GM19099 (cell line): ENCODE data around the gene ADAMTS2.

Source experiments
- POLR2A ChIP-seq: IDR thresholded peaks from 3 replicates; pipeline ENCODE4 v1.6.1; 2011; ENCODE audit warnings: low read depth; ENCODE audit not compliant: insufficient read length; ENCODE audit errors: extremely low read depth

Gene ADAMTS2

DNA sequence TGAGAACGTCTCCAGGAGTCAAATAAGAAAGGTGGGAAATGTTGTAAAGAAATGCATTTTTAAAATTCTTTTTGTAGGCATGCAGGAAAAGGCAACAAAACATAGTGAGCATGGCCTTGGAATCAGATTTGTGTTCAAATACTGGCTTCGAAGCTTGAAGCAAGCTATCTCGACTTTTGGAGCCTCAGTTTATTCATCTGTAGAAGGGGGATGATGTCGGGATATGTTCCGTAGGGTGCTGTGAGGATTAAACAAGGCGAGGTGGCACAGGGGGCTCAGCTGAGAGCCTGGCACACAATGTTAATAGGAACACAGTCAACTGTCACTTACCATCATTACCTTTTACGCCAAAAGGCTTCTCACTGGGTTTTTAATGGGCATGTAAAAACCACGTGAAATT, 4.8 kb downstream of the ADAMTS2 start:
- TF ChIP-seq POLR2A, result no peak

DNA sequence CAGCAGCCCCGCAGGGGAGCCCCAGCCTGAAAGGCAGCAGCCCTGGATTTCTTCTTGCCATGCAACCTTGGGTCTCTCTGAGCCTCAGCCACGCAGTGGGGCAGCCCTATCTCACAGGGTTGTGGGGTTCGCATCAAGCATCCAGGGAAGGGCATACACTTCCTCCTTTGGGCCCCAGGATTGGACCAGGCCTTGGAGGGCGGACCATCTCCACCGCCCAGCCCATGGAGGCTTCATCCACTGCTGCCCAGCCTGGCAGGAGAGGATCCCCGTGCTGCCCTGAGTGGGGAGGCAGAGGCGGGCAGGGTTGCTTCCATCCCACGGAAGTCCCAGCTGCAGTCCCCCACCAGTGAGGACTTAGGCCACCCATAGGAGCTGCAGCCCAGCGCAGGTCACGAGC, 5.3 kb downstream of the ADAMTS2 start:
- no peak for TF ChIP-seq POLR2A

DNA sequence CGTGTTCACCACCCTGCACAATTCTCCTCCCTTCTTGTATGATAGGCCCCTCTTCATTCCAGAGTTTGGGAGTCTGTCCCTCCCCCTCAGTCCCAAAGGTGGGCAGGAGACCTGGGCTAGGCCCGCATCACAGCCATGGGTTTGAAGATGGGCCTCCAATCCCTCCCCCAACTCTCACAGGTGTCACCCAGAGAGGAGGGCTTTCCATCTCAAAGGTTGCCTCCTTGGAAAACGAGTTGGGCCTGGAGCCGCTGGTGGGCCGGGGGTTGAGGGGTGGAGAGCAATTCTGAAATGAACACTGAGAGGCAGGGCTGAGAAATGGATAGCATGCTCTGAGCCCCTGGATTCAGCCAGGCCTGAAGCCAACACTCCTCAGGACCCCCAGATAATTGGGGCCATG, 6.2 kb downstream of the ADAMTS2 start:
- TF ChIP-seq POLR2A, result no peak

DNA sequence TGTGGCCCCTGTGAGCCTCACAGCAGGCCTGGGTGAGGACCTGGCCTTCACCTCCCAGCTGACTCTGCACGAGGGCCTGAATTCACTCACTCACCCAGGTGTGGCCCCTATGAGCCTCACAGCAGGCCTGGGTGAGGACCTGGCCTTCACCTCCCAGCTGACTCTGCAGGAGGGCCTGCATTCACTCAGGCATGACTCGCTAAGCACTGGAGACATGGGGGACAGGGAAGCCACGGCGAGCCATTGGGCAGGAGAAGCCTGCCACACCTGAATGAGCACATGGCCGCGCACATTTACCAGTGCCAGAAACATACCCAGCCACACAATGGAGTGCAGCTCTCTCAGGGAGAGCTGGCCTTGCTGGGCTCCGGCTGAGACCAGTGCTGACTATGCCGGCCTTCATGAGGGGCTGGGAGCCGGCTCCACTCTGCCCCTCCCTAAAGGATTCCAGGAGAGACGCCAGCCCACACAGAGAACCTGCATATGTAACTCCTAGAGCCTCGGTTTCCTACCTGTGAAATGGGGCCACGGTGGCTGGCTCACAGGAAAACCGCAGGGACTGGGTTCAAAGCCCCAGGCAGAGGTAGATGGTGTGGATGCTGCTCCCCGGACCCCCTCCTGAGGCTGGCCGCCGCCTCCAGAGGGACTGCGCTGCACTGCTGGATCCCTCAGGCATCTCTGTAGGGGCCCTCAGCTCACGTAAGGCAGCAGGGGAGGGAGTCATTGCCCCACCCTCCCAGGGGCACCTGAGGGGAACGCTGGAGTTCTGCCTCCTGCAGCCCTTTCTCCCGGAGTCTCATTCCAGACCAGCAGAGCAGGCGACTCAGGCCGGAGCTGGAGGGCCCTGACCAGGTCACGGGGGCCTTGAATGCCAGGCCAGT, 7.2 kb downstream of the ADAMTS2 start:
- TF ChIP-seq POLR2A, result no peak

DNA sequence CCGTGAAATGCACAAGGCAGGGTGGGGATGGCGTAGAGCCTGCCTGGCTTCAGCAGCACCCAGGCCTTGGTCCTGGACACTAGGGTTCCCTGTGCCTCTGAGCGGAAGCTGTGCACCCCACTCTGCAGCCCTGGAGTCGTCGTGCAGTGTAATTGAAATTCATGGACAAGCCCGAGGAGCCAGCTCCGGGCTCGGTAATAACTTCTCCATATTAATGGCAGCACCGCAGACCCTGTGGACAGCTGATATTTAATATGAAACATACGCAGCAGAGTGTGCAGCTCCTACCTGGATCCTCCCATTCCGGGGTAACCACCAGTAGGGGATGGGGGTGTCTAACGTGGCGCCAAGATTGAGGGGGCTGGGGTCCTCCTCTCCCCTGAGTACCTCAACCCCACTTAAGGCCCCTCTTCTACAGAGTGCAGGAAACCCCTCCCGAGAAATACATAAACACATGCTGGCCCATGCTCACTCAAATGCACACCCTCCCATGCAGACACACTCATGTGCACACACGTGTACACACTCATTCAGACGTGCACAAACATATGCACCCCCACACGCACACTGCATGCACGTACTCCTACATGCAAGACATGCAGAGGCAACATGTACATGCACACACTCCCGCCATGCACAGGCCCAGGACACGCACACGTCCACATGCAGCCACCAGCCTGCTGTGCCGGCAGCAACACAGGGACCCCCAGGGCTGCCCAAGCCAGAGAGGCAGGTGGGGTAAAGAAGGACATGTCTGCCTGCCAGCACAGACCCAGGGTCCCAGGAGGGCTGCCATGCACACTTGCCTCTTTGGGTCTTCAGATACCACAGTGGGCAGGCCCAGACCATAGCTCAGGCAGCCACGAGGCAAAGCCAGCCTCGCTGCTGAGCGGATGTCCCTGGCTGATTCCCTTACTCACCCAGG, 8.1 kb downstream of the ADAMTS2 start:
- TF ChIP-seq POLR2A, result no peak

DNA sequence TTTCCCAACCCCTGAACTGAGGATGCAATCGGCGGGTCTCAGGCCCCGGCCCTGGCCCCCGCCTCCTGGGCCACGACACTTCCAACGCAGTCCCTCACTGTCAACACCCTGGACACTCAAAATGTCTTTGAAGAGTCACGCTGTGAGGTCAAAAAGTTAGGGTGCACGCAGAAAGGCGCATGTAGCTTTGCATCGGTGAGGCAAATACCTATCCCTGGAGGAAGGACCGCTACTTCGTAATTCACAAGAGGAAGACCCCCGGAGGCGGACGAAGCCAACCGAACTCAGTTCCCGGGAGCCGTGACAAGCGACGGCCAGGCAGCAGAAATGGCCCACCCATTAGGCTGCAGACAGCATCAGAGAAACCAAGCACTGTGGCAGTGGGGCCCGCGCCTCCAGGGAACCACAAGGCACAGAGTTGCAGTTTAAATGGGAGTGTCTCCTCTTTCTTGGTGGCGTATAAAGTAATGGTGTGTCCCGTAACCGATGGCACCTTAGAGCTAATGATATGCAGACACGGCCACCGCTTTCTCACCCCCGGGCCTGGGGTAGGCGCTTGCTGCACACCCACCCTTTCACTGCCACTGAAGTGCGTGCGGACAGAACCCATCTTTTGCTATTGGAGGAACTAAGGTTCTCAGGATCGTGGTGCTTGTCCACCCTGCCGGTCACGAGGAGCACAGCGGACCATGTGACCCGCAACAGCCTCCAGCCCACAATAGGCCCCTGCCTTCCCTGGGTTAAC, 9.0 kb downstream of the ADAMTS2 start:
- TF ChIP-seq POLR2A, result no peak

DNA sequence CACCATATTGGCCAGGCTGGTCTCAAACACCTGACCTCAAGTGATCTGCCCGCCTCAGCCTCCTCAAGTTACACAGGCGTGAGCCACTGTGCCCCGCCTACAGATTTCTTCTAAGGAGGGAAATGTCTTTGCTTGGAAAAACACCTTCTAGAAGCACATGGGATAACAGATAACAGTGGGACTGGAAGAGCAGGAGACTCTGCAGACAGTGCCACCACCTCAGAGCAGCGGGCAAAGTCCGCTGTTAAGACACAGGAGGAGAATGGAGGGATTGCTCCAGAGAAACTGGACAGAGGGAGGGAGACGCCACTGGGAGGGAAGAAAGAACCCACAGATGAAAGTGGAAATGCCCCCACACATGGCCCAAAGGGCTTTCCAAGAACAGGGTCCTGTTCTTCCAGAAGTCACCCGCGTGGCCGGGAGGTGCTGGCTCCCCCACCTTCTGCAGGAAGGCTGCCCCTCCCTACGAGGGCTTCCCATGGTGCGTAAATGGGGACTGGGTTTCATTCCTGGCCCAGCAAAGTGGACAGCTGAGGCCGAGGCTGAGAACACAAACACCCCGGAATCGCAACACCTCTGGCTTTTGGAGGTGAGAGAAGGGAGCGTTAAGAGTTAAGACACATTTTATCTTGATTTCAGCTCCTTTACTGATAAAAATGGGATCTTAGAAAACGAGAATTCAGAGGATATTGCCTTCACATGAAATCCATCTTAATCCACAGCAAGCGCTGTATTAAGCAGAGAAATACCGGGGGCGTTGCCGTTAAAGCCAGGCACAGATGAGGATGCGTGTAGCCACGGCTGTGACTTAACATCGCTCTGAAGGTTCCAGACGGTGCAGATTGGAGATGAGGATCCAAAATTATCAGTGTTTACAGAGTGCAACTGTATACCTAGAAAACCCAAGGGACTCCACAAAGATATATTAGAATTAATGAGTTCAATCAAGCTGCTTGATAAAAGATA, 11.2 kb downstream of the ADAMTS2 start:
- TF ChIP-seq POLR2A, result no peak

DNA sequence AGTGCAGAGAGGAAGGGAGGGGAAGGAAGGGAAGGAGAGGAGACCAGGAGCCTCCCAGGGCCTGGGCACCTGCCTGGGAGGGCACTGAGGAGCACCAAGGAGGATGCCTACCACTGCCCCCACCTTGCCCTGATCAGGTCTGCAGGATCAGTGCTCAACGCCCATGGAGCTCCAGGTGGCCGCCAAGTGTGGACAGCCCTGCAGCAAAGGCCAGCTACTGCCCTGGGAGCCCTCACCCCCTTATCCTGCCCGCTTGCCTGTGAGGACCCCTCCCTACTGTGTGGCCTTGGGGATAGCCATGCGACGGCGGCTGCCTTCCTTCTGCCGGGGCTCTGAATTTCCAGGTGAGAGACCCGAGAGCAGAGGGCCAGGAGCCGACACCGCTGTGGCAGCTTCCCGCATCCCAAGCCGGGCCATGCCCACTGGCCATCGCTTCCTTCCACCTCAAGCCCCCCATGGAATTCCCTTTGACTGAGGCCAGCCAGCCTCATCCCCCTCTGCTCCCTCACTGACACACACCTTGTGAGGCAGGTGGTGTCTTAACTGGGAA, 12.4 kb downstream of the ADAMTS2 start:
- no peak for TF ChIP-seq POLR2A

DNA sequence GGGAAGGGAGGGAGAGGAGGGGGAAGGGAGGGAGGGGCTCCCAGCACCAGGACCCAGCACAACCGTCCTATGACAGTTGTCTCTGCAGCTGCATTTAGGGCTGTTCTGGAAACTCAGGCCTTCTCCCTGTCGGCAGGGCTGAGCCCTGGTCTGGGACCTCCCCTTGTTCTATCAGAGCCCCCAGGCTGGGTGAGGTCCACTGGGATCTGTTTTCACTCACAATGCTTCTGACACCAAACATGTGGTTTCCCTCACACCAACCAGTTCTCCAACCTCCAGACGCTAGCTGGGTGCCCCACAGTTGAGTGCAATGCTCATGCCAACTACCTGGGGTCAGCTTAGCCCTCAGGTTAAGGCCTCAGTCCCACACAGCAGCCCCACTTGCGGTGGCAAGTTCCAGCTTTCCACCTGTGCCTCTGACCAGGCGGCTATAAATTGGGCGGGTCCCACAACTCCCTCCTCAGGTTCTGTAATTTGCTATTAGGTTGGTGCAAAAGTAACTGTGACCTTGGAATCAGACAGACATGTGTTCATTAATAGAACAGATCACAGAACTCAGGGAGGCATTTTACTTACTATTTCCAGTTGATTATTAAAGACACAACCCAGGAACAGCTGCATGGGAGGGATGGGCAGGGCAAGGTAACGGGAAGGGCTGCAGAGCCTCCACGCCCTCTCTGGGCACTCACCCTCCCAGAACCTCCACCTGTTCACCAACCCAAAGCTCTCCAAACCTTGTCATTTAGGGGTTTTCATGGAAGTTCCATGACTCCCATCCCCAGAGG, 13.5 kb downstream of the ADAMTS2 start:
- TF ChIP-seq POLR2A, result no peak

DNA sequence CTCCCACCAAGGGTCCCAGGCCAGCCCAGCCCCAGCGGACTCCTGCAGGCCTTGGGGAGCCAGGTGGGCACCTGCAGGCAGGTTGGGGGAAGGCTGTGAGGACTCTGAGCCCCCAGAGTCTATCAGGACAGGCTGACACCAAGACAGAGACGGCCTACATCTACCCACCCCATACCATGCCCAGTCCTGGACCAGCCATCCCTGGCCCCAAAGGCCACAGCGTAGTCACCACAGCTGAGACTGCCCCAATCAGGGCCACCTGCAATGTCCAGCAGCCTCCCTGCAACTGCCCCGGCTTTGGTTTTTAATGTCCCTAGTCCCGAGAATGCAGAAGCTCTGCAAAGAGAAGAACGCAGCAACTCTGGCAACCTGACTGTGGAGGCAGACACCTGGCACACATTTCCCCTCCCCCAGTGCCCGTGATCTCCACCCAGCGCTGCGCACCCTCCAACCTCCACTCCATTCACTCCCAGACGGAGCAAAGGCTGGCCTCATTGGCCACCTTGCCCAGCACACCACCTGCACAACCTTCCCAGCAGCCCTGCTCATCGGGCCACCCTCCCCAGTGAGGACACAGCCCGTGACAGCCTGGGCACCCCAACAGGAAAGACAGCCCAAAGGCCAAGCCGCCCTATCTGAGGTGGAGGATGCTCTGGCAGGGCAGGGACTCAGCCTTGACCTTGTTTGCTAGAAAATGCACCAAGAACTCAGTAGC, 14.9 kb downstream of the ADAMTS2 start:
- no peak for TF ChIP-seq POLR2A

DNA sequence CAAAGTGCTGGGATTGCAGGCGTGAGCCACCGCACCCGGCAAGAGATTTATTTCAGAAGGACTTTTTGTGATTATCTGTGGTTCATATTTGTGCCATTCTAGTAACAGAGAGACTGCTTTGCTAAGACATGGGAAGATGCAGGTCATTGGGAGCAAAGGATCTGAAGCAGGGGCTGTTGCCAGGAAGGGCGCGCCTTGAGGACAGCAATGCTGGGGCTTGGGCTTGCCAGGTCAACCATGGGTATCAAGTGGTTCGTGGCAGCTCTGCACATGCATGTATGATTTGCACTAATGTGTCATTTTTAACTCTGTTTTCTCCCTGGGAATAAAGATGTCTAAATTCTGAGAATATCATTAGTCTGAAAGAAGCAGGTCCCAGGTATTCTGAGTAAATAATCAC, 17.0 kb downstream of the ADAMTS2 start:
- no peak for TF ChIP-seq POLR2A

DNA sequence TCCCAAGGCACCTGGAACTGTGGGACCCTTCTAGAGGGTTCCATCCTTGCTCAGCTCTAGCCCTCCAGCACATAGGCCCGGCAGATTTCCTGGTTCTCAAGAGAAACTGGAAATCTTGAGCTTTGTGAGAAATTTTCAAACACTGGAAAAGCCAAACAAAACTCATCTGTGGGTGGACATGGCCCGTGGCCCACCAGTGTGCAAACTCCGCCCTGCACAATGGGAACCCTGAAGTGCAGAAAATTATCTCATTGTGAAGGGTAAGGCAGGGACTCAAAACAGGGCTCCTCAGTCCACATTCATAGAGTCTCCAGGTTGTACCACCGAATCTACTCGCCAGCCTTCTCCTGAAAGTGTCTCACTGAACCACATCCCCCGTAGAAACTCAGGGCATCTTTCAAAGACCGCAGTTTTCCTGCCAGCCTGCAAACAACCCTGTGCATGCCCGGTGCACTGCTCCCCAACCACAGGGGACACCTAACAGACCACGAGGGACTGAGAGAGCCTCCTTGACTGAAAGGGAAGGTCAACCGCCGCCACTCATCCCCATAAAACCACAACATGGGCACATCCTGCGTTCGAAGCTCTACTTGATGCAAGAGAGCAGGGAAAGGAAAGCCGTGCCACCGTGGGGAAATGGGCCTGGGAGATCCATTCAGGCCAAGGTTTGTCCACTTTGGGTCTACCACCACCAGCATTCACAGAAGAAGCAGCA, 18.1 kb downstream of the ADAMTS2 start:
- no peak for TF ChIP-seq POLR2A
